ENCODE results near the gene DAB2. TPM values are rescaled to one million over a fixed set of nuclear protein-coding genes. Genes with fewer than 3 reads are reported as not detected.

DAB2 gene
- total RNA-seq, 1 experiment from 2014 or later = 135 TPM

DNA sequence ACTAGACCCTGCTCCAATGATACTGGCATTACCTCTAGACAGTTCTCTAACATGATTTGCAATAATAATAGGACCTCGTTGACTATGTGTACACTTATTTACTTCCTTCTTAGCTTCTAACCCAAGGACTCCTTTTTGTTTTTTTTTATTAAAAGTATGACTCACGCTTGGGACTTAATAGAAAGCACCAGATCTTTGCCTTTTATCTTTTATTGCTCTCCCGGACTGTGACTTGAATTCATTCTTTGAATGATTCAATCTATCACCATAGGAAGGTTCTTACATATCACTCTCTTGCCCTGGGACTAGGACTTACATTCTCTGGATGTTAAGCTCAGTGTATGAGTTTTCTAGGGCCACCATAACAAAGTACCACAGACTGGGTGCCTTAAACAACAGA lies 69.5 kb downstream of the DAB2 start:
- POLR2A ChIA-PET = no interaction called here
- no peak for TF ChIP-seq CTCF (IDR thresholded peaks at IDR 0.05; ENCODE audit: insufficient read depth in 1 of 2, low read depth in 1 of 2, low read length in 1 of 2, severe bottlenecking in 1 of 2, unreplicated experiment in 1 of 2)

DNA sequence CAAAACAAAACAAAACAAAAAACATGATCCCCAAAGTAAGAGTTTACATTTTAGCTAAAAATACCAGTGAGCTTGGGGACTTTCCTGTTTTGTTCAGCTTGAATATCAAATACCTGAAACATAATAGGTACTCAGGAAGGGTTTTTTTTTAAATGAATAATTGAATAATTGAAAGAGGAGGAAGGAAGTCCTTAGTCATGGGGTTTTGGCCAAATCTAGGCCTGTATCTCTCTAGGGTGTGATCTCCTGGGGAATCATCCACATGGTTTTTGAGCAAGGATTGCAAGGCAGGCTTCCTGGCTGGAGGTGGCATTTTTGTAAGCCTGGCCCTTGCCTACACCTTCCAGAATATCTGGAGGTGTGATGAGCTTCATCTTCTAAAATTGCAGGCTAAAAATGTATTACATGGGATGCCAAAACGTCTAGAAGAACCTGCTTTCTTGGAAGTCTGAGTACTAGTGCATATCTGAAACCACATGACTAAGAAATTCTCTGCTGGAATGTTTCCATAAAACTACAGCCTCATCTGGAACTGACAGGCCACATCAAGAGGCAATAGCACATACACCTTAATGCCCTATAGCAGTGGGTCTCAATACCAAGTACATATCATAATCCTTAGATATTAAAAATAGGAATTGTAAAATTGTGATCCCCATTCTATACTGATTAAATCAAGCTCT lies 70.9 kb downstream of the DAB2 start:
- Histone ChIP-seq H3K4me3 (ENCODE audit: low read depth, low read length) (no peak overlapping the region), H3K36me3 (ENCODE audit: control insufficient read depth, insufficient read depth, low read length) (no peaks in the 10 kb centered on the region), H3K4me1 (no peaks in the 10 kb centered on the region), H3K9me3 (peaks cover 22% of the 10 kb centered on the region), H3K27me3 (replicated peaks; ENCODE audit: control insufficient read depth, insufficient read depth, low read length) (no peaks in the 10 kb centered on the region)
- no peak for DNase-seq
- intact Hi-C loops (cut with micrococcal nuclease; ENCODE audit: unreplicated experiment) = no loop called here
- no peak for TF ChIP-seq CTCF (IDR thresholded peaks at IDR 0.05; ENCODE audit: insufficient read depth in 1 of 2, low read depth in 1 of 2, low read length in 1 of 2, severe bottlenecking in 1 of 2, unreplicated experiment in 1 of 2)
- Mint-ChIP-seq H3K36me3 (ENCODE audit: insufficient read depth, unreplicated experiment) (no peaks in the 10 kb centered on the region), H3K9me3 (ENCODE audit: unreplicated experiment) (peaks cover 48% of the 10 kb centered on the region), H3K27ac (ENCODE audit: unreplicated experiment) (no peak overlapping the region), H3K4me1 (ENCODE audit: low read depth, unreplicated experiment) (no peaks in the 10 kb centered on the region), H3K4me3 (ENCODE audit: unreplicated experiment) (no peak overlapping the region), H3K27me3 (ENCODE audit: insufficient read depth, unreplicated experiment) (no peaks in the 10 kb centered on the region)
- BruUV-seq (replicated peaks) = no TSS peak
- ChIA-PET POLR2A (no interaction called here), CTCF (interaction anchor here (0.6 kb wide), 1 partner anchor 211 kb away, joined by 3 read pairs; no protein-coding TSS in a partner anchor)

More for the DNA sequence above, 69.5 kb downstream of the DAB2 start:
- Histone ChIP-seq H3K27me3 (replicated peaks; ENCODE audit: control insufficient read depth, insufficient read depth, low read length) (no peaks in the 10 kb centered on the region), H3K4me1 (no peaks in the 10 kb centered on the region), H3K36me3 (ENCODE audit: control insufficient read depth, insufficient read depth, low read length) (no peaks in the 10 kb centered on the region), H3K9me3 (peaks cover 16% of the 10 kb centered on the region), H3K4me3 (ENCODE audit: low read depth, low read length) (no peak overlapping the region)
- intact Hi-C loops (cut with micrococcal nuclease; ENCODE audit: unreplicated experiment) = no loop called here
- Mint-ChIP-seq H3K4me3 (ENCODE audit: unreplicated experiment) (no peak overlapping the region), H3K9me3 (ENCODE audit: unreplicated experiment) (peaks cover 41% of the 10 kb centered on the region), H3K36me3 (ENCODE audit: insufficient read depth, unreplicated experiment) (no peaks in the 10 kb centered on the region), H3K27me3 (ENCODE audit: insufficient read depth, unreplicated experiment) (no peaks in the 10 kb centered on the region), H3K27ac (ENCODE audit: unreplicated experiment) (no peak overlapping the region), H3K4me1 (ENCODE audit: low read depth, unreplicated experiment) (no peaks in the 10 kb centered on the region)
- DNase-seq = no peak
- CTCF ChIA-PET = no interaction called here
- no TSS peak for BruUV-seq (replicated peaks)

DNA sequence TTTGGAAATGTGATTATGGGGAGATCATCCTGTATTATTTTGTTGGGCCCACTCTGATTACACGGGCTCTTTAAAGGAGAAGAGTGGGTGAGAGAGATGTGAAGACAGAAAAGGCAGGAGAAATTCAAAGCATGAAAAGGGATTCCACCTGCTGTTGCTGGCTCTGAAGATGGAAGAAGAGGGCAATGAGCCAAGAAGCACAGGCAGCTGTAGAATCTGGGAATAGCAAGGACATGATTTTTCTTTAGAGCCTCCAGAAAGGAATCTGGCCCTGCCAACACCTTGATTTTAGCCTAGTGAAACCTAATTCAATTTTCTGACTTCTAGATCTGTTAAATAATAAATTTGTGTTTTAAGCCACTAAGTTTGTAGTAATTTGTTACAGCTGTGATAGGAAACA lies 71.8 kb downstream of the DAB2 start:
- no peaks in the 10 kb centered on the region for H3K36me3 ChIP-seq (ENCODE audit: control insufficient read depth, insufficient read depth, low read length)
- POLR2A ChIA-PET = no interaction called here
- Mint-ChIP-seq H3K9me3 (ENCODE audit: unreplicated experiment) (peaks cover 40% of the 10 kb centered on the region), H3K4me3 (ENCODE audit: unreplicated experiment) (no peak overlapping the region), H3K4me1 (ENCODE audit: low read depth, unreplicated experiment) (no peaks in the 10 kb centered on the region), H3K27ac (ENCODE audit: unreplicated experiment) (no peak overlapping the region), H3K27me3 (ENCODE audit: insufficient read depth, unreplicated experiment) (no peaks in the 10 kb centered on the region), H3K36me3 (ENCODE audit: insufficient read depth, unreplicated experiment) (no peaks in the 10 kb centered on the region)
- no peaks in the 10 kb centered on the region for H3K27me3 ChIP-seq (replicated peaks; ENCODE audit: control insufficient read depth, insufficient read depth, low read length)
- no peaks in the 10 kb centered on the region for H3K4me1 ChIP-seq
- intact Hi-C loops (cut with micrococcal nuclease; ENCODE audit: unreplicated experiment) = no loop called here
- DNase-seq = no peak
- CTCF ChIA-PET = no interaction called here
- TF ChIP-seq CTCF (IDR thresholded peaks at IDR 0.05; ENCODE audit: insufficient read depth in 1 of 2, low read depth in 1 of 2, low read length in 1 of 2, severe bottlenecking in 1 of 2, unreplicated experiment in 1 of 2) = no peak
- BruUV-seq (replicated peaks) = no TSS peak
- no peak overlapping the region for H3K4me3 ChIP-seq (ENCODE audit: low read depth, low read length)
- H3K9me3 ChIP-seq = peaks cover 22% of the 10 kb centered on the region
